ENCODE measurements around the gene ACOT13. TPM values are rescaled to one million over a fixed set of nuclear protein-coding genes. Genes with fewer than 3 reads are reported as not detected.

Gene ACOT13
- polyA plus RNA-seq, 1 experiment = 50.3 TPM

DNA sequence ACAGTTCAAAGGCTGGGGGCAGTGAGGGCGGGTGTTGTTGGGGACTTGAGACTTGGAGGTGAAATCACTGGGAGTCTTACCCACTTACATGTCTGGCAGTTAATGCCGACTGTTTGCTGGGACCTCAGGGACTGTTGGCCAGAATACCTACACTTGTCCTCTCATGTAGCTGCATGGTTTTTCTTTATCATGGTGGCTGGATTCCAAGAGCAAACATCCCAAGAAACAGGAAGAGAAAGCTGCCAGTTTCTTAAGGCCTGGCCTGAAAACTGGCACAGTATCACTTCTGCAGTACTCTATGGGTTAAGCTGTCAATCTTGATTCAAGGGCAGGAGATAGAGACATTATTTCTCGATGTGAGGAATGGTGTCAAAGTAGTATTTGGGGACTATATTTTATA lies 71.9 kb downstream of the ACOT13 start:
- CTCF ChIA-PET = interaction anchor here (0.7 to 1.1 kb wide), 3 partner anchors 132 to 332 kb away, joined by 3 to 11 read pairs (median 3); no protein-coding TSS in a partner anchor
- H3K9me3 ChIP-seq (ENCODE audit: control insufficient read depth, insufficient read depth, low read length) = no peaks in the 10 kb centered on the region
- no peak for TF ChIP-seq CTCF (IDR thresholded peaks at IDR 0.05; ENCODE audit: low read depth, low read length)
- H3K27me3 ChIP-seq (ENCODE audit: control insufficient read depth, insufficient read depth, low read length) = no peaks in the 10 kb centered on the region
- DNase-seq (ENCODE audit: low read depth, low spot score) = no peak
- POLR2A ChIA-PET = no interaction called here
- no peak overlapping the region for H3K27ac ChIP-seq (ENCODE audit: low read depth, low read length)
- H3K4me3 ChIP-seq (ENCODE audit: low read depth, low read length) = no peak overlapping the region

- POLR2A ChIA-PET = no interaction called here
- H3K27me3 ChIP-seq (ENCODE audit: control insufficient read depth, insufficient read depth, low read length) = no peaks in the 10 kb centered on the region
- no peak for TF ChIP-seq CTCF (IDR thresholded peaks at IDR 0.05; ENCODE audit: low read depth, low read length)
- H3K4me3 ChIP-seq (ENCODE audit: low read depth, low read length) = no peak overlapping the region
- no peaks in the 10 kb centered on the region for H3K9me3 ChIP-seq (ENCODE audit: control insufficient read depth, insufficient read depth, low read length)
- CTCF ChIA-PET = interaction anchor here (1.1 kb wide), 1 partner anchor 157 kb away, joined by 3 read pairs; no protein-coding TSS in a partner anchor
- no peak for DNase-seq (ENCODE audit: low read depth, low spot score)
- no peak overlapping the region for H3K27ac ChIP-seq (ENCODE audit: low read depth, low read length)
Observed at GRCh38 chr6:24740861-24741260, 74.0 kb downstream of the ACOT13 start.

- ChIA-PET CTCF (interaction anchor here (0.9 to 1.8 kb wide), 5 partner anchors 114 to 329 kb away, joined by 3 to 9 read pairs (median 6); no protein-coding TSS in a partner anchor), POLR2A (interaction anchor here (1.4 kb wide), 2 partner anchors 8 to 21 kb away, joined by 4 to 14 read pairs; no protein-coding TSS in a partner anchor)
- Histone ChIP-seq H3K4me3 (ENCODE audit: low read depth, low read length) (no peak overlapping the region), H3K27ac (ENCODE audit: low read depth, low read length) (peak overlapping the region; percentile 62), H3K27me3 (ENCODE audit: control insufficient read depth, insufficient read depth, low read length) (no peaks in the 10 kb centered on the region), H3K9me3 (ENCODE audit: control insufficient read depth, insufficient read depth, low read length) (no peaks in the 10 kb centered on the region)
- TF ChIP-seq CTCF (IDR thresholded peaks at IDR 0.05; ENCODE audit: low read depth, low read length) = no peak
- DNase-seq (ENCODE audit: low read depth, low spot score) = no peak
Observed at GRCh38 chr6:24742216-24742738, 75.4 kb downstream of the ACOT13 start.

GRCh38 chr6:24743265-24743943 lies 76.5 kb downstream of the ACOT13 start:
- ChIA-PET POLR2A (interaction anchor here (0.6 to 1.4 kb wide), 4 partner anchors 9 to 101 kb away, joined by 4 to 14 read pairs (median 6); no protein-coding TSS in a partner anchor), CTCF (interaction anchor here (0.7 to 1.8 kb wide), 6 partner anchors 77 to 327 kb away, joined by 3 to 9 read pairs (median 6); partner anchors contain the start of genes ACOT13 and TDP2)
- no peak overlapping the region; the same call in 1 of the 2 replicates for H3K4me3 ChIP-seq (ENCODE audit: low read depth, low read length)
- peak; percentile 90 for DNase-seq (ENCODE audit: low read depth, low spot score)
- no peaks in the 10 kb centered on the region for H3K27me3 ChIP-seq (ENCODE audit: control insufficient read depth, insufficient read depth, low read length)
- H3K9me3 ChIP-seq (ENCODE audit: control insufficient read depth, insufficient read depth, low read length) = no peaks in the 10 kb centered on the region
- TF ChIP-seq CTCF (IDR thresholded peaks at IDR 0.05; ENCODE audit: low read depth, low read length) = no peak
- peak overlapping the region; percentile 97 for H3K27ac ChIP-seq (ENCODE audit: low read depth, low read length)

DNA sequence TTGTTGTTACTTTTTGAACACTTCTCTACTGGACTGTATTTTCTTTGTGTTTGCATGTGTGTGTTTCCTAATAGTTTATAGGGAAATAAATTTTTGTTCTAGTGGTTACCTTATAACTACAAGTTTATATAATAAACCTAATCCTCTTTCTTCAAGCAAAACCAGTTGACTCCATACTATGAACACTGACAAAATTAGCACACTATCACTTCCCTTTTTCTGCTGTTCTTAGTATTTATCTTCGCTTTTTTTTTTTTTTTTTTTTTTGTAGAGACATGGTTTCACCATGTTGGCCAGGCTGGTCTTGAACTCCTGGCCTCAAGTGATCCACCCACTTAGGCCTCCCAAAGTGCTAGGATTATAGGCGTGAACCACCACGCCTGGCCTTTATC lies 77.1 kb downstream of the ACOT13 start:
- ChIA-PET POLR2A (interaction anchor here (1.4 kb wide), 1 partner anchor 22 kb away, joined by 14 read pairs; no protein-coding TSS in a partner anchor), CTCF (interaction anchor here (1.3 to 1.6 kb wide), 2 partner anchors 248 to 327 kb away, joined by 5 to 6 read pairs; no protein-coding TSS in a partner anchor)
- Histone ChIP-seq H3K4me3 (ENCODE audit: low read depth, low read length) (no peak overlapping the region), H3K9me3 (ENCODE audit: control insufficient read depth, insufficient read depth, low read length) (no peaks in the 10 kb centered on the region), H3K27me3 (ENCODE audit: control insufficient read depth, insufficient read depth, low read length) (no peaks in the 10 kb centered on the region), H3K27ac (ENCODE audit: low read depth, low read length) (peak overlapping the region; percentile 97)
- DNase-seq (ENCODE audit: low read depth, low spot score) = no peak
- TF ChIP-seq CTCF (IDR thresholded peaks at IDR 0.05; ENCODE audit: low read depth, low read length) = no peak
